HEK293 (cell line): ENCODE results near the gene NCSTN.

Experiments used
- CTCF ChIP-seq: fragments of 450-650 bp; formaldehyde crosslinking; IDR thresholded peaks from 2 replicates; pipeline ENCODE4 v1.5.1; 2016; ENCODE audit warnings: missing biosample characterization, missing genetic modification characterization
- PRDM2 ChIP-seq: fragments of 450-650 bp; formaldehyde crosslinking; IDR thresholded peaks from 2 replicates; pipeline ENCODE4 v1.5.1; 2016; ENCODE audit warnings: missing biosample characterization, missing genetic modification characterization, borderline replicate concordance
- REST ChIP-seq: fragments of 450-650 bp; formaldehyde crosslinking; IDR thresholded peaks from 2 replicates; pipeline ENCODE4 v1.5.1; 2016; ENCODE audit warnings: missing biosample characterization, missing genetic modification characterization
- SALL2 ChIP-seq: fragments of 450-650 bp; formaldehyde crosslinking; IDR thresholded peaks from 2 replicates; pipeline ENCODE4 v1.5.0; 2017; ENCODE audit warnings: missing biosample characterization, mild to moderate bottlenecking, missing genetic modification characterization, borderline replicate concordance
- ZNF114 ChIP-seq: fragments of 450-650 bp; formaldehyde crosslinking; IDR thresholded peaks from 2 replicates; pipeline ENCODE4 v1.5.0; 2017; ENCODE audit warnings: missing biosample characterization, missing genetic modification characterization
- ZNF16 ChIP-seq: fragments of 450-650 bp; formaldehyde crosslinking; IDR thresholded peaks from 2 replicates; pipeline ENCODE4 v1.5.1; 2016; ENCODE audit warnings: low read depth, missing biosample characterization, missing genetic modification characterization
- ZNF530 ChIP-seq: fragments of 450-650 bp; formaldehyde crosslinking; IDR thresholded peaks from 2 replicates; pipeline ENCODE4 v1.5.1; 2016; ENCODE audit warnings: low read depth, missing biosample characterization, missing genetic modification characterization
- ZNF585B ChIP-seq: fragments of 450-650 bp; formaldehyde crosslinking; IDR thresholded peaks from 2 replicates; pipeline ENCODE4 v1.5.1; 2016; ENCODE audit warnings: missing biosample characterization, missing genetic modification characterization
- ZNF670 ChIP-seq: fragments of 450-650 bp; formaldehyde crosslinking; IDR thresholded peaks from 2 replicates; pipeline ENCODE4 v1.5.1; 2016; ENCODE audit warnings: missing biosample characterization, missing genetic modification characterization, low read depth
- TF ChIP-seq, protein P1 (sequence below): fragments of 450-650 bp; IDR thresholded peaks from 2 replicates; pipeline ENCODE4 v1.5.1; 2018; ENCODE audit warnings: missing biosample characterization, missing genetic modification characterization
- TF ChIP-seq, protein P2 (sequence below): fragments of 450-650 bp; IDR thresholded peaks from 2 replicates; pipeline ENCODE4 v1.5.1; 2018; ENCODE audit warnings: missing biosample characterization, mild to moderate bottlenecking, missing genetic modification characterization
- TF ChIP-seq, protein P3 (sequence below): IDR thresholded peaks from 2 replicates; pipeline ENCODE4 v1.6.1; 2011; ENCODE audit warnings: mild to moderate bottlenecking, low read depth, low read length, borderline replicate concordance

GRCh38 chr1:160394673-160395072, 51.5 kb downstream of the NCSTN start:
- TF ChIP-seq ZNF114 (no peak), ZNF530 (tag by site-specific recombination) (no peak), ZNF16 (tag by site-specific recombination) (no peak), REST (tag by site-specific recombination) (no peak), ZNF585B (tag by site-specific recombination) (no peak), CTCF (tag by site-specific recombination) (no peak), PRDM2 (no peak), SALL2 (no peak), ZNF670 (no peak)
- TF ChIP-seq, protein P1, sequence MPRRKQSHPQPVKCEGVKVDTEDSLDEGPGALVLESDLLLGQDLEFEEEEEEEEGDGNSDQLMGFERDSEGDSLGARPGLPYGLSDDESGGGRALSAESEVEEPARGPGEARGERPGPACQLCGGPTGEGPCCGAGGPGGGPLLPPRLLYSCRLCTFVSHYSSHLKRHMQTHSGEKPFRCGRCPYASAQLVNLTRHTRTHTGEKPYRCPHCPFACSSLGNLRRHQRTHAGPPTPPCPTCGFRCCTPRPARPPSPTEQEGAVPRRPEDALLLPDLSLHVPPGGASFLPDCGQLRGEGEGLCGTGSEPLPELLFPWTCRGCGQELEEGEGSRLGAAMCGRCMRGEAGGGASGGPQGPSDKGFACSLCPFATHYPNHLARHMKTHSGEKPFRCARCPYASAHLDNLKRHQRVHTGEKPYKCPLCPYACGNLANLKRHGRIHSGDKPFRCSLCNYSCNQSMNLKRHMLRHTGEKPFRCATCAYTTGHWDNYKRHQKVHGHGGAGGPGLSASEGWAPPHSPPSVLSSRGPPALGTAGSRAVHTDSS (tag by site-specific recombination) = no peak
- TF ChIP-seq, protein P2, sequence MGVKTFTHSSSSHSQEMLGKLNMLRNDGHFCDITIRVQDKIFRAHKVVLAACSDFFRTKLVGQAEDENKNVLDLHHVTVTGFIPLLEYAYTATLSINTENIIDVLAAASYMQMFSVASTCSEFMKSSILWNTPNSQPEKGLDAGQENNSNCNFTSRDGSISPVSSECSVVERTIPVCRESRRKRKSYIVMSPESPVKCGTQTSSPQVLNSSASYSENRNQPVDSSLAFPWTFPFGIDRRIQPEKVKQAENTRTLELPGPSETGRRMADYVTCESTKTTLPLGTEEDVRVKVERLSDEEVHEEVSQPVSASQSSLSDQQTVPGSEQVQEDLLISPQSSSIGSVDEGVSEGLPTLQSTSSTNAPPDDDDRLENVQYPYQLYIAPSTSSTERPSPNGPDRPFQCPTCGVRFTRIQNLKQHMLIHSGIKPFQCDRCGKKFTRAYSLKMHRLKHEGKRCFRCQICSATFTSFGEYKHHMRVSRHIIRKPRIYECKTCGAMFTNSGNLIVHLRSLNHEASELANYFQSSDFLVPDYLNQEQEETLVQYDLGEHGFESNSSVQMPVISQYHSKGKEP (tag by site-specific recombination) = no peak
- TF ChIP-seq, protein P3, sequence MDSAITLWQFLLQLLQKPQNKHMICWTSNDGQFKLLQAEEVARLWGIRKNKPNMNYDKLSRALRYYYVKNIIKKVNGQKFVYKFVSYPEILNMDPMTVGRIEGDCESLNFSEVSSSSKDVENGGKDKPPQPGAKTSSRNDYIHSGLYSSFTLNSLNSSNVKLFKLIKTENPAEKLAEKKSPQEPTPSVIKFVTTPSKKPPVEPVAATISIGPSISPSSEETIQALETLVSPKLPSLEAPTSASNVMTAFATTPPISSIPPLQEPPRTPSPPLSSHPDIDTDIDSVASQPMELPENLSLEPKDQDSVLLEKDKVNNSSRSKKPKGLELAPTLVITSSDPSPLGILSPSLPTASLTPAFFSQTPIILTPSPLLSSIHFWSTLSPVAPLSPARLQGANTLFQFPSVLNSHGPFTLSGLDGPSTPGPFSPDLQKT = no peak
